Measurements from ENCODE around the gene COASY.
A peak's percentile ranks its signal among the peaks of the same experiment; 100 is the strongest.

The COASY gene

DNA sequence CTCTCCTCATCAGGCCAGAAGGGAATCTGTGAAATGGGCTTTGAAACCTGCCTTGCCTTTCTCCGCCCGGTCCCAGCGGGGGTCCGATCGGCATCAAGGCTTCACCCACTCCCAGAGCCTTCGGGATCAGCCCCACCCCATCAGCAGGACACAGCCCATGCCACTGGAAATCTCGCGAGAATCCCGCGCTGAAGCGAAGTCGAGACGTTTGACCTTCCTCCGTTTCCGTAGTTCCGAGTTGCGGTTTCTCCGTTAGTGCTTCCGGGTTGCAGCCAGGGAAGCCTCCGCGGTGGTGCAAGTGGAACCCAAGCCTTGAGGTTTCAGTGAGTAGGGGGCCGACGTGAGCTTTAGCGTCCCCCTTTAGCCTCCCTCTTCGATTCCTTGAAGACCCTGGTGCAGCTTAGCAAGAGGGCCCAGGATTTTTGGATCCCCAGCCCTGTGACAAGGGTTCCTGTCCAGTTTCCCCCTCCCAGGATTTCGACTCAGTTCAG lies at the start of gene COASY:
Gene COASY, plus strand, starts transcription at position 252 of the 491 bp plus-strand sequence. CDS start 475 bp downstream, outside the sequence.
- peak; percentile 98 for DNase-seq

DNA sequence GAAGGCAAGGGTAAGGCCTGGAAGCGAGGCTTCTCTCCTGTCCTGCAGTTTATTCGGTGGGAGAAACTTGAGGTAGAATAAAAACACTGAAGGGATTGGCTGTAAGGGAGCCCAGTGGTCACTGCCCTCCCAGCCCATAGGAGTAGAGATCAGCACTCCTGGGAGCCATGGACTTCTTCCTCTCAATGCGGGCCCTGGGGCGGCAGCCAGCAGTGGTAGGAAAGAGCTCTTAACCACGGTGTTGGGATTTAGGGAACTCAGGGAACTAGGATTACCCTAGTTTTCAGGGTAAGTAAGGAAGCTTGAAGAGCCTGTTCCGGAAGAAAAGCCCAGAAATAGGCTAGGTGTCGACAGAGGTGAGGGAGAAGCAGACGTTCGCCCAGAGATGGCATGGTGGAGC lies 49.7 kb upstream of the COASY start:
- DNase-seq = no peak

DNA sequence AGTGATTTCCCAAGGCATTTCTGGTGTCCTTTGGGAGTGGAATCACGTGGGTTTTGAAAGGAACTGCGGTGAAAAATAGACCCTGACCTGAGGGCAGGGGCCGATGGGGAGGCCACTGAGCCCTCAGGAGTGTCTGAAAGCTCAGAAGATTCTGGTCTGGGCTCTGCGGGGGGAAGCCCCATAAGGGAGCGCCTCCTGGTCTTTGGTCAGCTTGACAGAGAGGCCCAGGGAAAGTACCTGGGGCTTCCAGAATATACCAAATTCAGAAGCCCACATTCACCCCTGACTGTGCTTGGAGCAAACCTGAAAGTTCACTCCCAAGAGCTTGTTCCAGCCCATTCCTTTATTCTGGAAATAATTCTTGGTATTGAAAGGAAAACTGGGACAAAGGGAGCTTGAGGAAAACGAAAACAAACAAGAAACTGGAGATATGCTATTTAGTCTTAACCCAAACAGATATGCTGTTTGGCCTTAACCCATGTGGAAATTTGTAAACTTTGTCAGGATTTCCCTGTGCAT lies 49.2 kb upstream of the COASY start:
- DNase-seq = no peak

DNA sequence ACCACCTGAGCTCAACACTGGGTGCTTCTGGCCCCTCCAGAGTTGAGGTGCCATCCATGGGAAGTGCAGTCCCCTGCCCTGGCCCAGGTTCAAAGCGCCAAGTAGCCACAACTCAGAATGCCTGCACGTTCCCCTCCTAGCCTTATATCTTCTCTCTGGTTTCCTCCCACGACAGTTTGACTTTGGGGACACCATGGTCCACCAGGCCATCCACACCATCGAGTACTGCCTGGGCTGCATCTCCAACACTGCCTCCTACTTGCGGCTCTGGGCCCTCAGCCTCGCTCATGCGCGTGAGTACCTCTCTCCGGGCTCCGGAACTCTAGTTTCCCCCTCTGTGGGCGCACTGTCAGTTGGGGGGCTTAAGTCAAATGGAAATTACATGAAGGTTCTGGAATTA lies 48.3 kb upstream of the COASY start:
- no peak for DNase-seq

DNA sequence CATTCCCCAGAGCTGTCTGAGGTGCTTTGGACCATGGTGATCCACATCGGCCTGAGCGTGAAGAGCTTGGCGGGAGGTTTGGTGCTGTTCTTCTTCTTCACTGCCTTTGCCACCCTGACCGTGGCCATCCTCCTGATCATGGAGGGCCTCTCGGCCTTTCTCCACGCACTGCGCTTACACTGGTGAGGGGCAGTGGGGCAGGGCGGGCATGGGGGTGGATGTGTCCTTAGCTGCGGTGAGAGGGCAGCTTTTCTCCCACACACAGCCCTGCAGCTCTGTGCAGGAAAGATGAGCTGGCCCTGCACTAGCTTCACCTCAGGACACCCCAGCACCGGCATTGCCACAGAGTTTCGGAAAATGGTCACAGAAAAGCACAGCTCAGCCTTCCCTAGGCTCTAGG lies 47.7 kb upstream of the COASY start:
- no peak for DNase-seq

DNA sequence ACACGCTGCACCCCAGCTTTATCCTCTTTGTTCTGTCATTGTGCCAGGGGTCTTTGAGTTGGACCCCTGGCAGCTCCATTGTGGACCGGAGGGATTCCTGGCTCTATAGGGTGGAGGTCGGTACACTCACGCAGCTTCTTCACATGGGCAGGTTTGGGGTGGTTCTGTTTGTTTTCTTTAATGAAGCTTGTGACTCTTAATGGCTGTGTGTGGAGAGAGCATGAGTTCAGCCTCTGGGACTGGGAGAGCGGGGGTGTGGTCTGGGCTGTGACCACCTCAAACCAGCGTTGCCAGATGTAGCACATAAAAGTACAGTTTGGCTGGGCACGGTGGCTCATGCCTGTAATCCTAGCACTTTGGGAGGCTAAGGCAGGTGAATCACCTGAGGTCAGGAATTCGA lies 47.1 kb upstream of the COASY start:
- no peak for DNase-seq

DNA sequence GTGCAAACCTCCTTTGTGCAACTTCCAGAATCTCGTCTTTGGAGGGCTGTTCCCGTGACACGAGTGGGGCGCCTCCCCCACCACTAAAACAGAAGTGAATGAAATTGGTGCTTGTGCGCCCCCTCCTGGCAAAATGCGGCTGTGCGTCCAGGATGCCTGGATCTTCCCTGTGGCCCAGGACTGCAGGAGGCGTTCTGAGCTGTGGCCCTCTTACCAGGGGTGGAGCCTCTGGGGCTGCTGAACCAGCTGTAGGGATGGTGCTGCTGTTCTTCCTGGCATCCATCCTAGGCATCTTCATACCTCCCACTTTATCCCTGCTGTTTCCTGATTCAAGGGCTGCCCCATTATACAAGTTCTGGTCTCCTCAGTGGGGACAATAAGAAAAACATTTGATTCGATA lies 44.4 kb upstream of the COASY start:
- peak; percentile 95 for DNase-seq

DNA sequence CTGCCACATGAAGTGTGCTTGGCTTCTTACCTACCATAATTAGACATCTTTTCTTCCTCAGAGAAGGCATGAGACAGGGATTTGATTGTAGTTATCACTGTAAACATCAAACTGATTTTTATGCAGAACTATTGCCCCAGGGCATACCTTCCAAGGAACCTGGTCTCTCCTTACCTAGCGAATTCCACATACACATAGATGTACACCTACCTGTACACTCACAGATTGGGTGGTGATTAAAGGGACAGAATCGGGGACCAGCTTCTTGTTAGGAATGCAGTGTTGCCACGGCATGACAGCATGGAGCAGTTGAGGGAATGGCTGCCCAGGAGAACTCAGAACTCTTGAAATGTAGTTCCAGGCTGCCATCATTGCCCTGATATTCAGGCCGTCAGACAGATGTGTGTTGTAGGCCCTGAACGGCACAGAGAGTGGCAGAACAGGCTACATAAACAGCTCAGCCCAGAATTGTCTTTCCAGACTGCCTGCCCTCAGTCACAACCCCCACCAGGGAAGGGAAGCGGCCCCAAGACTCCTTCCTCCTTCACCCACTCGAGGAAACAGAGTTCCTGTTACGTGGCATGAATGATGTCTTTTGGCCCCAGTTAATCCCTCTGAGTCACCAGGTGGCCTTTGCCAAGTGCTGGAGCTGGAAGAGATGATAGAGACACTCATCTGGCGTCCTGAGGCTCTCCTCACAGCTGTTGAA lies 43.7 kb upstream of the COASY start:
- peak; percentile 98 for DNase-seq

DNA sequence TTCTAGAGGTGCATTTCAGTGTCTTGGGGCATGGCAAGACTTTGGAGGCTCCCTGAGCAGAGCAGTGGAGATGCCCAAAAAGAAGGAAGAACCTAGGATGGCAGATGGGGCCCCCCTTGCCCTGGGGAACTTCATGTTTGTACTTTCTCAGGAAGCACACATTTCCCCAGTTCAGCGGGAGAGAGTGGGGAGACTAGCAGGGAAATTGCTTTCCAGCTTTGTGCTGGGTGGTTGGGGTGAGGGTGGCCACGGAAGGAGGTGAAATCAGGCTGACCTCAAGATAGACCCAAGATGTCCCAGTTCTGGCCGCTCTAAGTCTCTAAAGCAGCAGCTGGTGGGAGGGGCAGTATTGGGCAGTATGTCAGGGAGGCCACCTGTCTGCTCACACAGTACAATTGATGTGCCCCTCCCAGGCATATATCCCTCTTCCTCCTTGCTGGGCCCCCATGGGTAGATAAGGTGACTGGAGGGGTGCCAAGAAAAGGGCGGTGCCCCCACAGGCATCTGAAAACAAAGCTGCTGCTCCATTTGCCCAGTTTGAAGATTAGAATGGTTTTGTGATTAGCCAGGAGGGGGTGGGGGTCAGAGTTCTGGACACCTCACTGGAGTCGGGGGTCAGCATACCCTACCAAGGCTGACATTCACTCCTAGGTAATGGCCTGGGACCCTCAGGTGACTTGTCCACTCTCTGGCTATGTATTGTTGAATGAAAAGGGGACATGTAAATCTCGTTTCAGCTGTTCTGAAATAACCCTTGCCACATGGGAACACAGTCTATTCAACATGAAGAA lies 43.0 kb upstream of the COASY start:
- DNase-seq = peak; percentile 58

DNA sequence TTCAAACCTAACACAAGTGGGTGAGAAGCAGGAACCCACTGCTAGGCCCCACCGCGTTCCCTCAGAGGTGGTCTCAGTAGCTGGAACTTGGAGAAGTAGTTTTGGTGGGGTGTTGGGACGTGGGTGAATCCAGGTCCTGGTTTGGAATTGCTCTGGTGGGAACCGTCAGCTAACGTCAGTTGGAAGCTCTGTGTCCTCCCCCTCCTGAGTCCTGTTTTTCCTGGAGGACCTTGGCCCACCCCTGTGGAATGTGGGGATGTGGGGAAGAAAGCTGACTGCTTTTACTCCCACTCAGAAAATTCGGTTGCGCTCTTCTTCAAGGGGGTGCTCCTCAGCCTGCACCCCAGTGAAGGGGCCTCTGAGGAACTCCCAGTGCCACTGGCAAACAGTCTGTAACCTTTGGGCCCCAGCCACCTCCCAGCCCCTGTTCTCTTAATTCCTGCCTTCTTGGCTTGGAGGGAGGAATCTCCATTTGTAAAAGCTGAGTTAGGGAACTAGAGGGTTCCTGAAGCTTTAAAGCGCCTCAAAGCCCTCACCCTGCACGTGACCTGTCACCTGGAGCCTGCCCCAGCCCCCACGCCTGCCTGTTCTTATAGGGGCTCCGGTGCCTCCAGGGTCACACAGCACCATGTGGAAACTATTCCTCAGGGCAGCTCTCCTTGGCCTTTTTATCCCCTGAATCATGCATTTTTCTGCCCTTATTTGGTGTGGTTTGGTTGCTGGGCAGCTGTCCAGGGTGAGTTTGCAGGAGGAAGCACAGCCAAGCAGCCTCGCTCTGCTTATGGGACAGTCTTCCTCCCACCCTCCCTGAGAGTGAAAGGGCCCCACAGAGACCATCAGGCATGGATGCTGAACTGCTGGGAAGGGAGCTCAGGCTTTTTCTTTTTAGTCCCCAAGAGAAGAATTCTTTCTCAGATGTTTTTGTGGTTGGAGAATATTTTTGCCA lies 42.1 kb upstream of the COASY start:
- peak; percentile 100 for DNase-seq

DNA sequence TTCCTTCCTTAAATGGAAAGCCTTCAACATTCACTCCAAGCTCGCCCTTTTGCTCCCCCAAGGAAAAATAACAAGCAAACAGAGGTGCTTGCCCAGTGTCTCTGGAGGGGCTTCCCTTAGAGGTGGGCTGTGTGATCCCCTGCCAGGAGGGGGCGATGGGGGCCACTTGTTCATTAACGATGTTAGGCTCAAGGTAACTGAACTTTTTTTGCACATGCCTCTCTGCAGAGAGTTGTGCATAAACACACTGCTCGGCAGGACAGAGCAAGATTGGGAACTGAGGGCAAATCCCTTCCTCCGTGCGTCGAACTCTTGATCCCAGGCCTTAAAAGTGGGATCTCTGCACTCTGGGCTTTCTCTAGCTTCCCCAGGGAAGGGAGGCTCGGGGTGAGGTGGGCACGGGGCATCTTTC lies 41.4 kb upstream of the COASY start:
- DNase-seq = no peak

DNA sequence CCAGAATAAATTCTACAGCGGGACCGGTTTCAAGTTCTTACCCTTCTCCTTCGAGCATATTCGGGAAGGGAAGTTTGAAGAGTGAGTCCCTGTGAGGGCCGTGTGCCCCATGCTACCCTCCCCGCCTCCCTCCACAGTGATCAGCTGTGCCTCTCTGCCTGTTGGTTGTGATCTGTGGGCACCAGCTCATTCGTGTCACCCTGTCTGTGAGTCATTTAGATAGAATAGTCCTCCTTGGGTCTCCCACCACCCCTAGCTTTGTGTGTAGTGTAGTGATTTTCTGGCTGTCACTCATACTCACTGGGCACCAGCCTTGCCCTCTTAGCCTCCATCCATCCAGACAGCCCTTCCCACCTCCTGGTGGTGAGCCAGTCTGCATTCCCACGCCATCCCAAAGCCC lies 40.9 kb upstream of the COASY start:
- peak; percentile 37 for DNase-seq

DNA sequence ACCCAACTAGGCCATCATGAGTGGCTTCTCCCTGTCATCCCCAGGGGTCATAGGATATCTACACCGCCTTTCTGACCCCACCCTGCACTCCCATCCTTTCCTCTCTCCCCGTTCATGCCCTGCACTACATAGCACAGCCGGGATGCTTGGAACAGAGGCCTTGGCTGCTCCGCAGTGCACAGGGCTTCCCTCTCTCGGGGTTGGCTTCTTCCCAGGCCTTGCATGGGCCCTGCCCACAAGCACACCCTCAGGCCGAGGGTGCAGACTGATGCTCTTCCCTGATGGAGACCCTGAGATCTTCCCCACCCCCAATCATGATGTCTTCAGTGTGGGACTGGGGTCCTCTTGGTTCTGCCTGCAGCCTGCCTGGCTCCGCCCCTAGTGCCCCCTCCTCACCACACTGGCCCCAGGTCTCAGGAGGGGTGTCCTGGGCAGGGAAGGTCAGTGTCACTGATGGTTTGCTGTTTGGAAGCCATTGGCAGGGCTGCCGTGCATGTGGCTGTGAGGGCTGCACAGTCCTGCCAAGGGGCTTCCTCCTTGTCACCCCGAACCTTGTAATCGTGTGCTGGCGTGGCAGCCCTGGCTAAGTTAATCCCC lies 40.2 kb upstream of the COASY start:
- no peak for DNase-seq

DNA sequence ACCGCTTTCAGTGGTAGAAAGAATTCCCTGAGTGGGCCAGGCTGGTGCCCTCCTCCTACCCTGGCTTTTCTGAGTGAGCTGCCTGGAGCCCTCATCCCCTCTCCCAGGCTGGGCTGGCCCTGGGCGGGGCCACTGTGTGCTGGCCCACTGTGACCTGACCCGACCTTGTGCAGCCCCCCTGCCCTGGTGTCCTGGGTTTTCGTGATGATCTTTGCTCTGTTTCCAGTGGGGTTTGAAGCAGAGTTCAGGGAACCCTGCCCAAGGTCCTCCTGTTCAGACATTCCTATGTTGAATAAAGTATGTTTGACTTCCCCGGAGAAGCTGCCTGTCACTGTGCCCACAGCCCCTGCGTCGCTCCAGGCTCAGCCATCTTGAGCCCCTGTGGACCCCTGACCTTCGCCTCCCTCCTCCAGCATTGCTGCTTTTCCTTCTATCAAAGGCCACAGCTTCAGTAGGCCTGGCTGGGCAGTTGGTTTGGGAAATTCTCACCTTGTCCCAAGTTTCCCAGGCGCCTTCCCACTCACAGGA lies 39.6 kb upstream of the COASY start:
- DNase-seq = no peak

DNA sequence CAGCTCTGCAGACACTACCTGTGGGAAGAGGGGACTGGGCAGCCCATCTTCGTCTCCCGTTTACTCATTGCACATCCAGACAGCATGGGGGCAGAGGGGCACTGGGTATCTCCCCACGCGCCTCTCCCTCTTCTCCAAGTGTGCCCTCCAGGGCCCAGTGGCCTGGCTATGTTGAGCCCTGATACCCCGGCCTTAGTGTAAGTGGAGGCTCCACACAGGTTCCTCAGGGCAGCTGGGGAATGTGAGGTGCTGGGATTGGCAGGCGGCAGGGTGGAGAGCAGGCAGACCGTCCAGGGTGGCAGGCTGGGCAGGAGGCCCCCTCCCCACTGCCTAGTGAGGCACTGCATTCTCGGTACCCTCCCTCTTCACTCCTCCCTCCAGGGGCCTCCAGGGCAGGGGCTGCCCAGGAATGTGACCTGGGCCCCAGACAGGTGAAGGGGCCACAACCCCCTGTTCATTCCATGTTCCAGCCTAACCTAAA lies 39.1 kb upstream of the COASY start:
- DNase-seq = no peak

DNA sequence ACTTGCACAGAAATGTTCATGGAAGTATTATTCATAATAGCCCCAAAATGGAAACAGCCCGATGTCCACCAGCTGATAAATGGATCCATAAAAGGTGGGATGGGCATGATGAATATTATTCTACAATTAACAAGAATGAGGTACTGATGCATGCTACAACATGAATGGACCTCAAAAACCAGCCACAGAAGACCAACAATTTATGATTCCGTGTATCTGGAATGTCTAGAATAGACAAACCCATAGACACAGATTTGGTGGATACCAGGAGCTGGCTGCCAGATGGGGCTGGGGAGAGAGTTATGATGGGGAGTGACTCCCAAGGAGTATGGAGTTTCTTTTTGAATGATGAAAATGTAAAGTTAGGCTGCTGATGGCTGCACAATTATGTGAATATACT lies 36.7 kb upstream of the COASY start:
- peak; percentile 81 for DNase-seq

DNA sequence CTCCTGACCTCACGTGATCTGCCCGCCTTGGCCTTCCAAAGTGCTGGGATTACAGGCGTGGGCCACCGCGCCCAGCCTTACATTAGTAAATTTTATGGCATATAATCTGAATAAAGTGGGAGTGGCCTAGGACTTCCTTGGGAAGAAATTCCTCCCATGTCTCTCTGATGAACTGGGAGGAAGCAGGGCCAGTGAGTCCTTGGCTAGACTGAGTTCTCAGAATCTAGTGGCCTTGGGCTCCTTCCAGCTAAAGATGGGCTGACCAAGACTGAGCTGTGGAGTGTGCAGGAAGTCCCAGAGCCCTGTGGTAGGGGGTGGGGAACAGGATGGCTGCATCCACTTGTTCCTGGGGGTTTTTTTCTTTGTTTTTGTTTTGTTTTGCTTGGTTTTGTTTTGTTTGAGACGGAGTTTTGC lies 35.9 kb upstream of the COASY start:
- peak; percentile 81 for DNase-seq

DNA sequence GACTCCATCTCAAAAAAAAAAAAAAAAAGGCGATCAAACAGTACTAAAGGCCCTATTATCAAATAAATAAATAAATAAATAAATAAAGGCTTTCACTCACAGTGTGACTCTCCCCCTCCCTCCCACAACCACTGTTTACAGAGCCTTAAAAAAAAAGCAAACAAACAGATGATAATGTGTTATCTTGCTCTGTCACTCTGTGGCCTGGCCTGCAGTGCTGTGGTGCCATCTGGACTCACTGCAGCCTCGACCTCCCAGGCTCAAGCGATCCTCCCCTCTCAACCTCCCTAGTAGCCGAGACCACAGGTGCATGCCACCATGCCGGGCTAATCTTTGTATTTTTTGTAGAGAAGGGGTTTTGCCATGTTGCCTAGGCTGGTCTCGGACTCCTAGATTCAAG lies 34.0 kb upstream of the COASY start:
- no peak for DNase-seq

DNA sequence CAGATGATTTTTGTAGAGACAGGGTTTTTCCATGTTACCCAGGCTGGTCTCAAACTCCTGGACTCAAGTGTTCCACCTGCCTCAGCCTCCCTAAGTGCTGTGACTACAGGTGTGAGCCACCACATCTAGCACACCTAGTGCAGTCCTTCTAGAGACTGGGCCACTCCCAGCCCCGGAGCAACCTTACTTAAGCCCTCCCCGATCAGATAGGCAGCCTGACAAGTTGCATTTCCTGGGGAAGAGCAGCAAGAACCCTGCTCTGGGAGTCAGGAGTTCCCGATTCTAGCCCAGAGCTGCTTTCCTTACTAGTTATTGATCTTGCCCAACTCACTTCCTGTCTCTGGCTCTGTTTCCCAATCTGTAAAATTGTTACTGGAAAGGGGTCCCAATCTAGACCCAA lies 32.9 kb upstream of the COASY start:
- no peak for DNase-seq

DNA sequence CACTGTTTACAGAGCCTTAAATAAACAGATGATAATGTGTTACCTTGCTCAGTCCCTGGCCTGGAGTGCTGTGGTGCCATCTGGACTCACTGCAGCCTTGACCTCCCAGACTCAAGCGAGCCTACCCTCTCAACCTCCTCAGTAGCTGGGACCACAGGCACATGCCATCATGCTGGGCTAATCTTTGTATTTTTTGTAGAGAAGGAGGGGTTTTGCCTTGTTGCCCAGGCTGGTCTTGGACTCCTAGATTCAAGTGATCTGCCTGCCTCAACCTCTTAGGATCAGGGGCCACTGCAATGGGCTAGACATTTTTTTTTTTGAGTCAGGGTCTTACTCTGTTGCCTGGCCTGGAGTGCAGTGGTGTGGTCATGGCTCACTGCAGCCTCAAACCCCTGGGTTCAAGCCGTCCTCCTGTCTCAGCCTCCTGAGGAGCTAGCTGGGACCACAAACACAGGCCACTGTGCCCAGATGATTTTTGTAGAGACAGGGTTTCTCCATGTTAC lies 30.9 kb upstream of the COASY start:
- no peak for DNase-seq

DNA sequence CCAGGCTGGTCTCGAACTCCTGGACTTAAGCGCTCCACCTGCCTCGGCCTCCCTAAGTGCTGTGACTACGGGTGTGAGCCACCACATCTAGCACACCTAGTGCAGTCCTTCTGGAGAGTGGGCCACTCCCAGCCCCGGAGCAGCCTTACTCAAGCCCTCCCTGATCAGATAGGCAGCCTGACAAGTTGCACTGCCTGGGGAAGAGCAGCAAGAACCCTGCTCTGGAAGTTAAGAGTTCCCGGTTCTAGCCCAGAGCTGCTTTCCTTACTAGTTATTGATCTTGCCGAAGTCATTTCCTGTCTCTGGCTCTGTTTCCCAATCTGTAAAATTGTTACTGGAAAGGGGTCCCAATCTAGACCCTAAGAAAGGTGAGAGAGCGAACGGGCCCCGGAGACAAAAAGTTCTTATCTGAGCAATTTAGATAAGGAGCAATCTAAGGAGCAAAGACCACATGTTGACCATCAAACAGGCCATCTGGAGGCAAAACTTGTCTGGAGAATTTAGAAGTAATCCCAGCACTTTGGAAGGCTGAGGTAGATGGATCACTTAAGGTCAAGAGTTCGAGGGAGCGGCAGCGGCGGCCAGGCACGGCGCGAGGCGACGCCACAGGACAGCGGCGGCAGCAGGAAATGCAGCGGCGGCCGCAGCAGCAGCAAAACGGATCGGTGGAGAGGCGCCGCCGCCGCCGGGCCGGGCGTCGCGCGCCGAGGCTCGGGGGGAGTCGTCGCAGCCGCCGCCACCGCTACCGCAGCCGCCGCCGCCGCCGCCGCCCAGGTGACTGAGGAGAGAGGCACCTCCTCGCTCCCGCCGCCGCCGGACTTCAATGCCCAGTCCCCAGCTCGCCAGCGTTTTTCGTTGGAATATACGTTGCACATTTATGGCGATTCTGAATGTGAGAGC lies 30.2 kb upstream of the COASY start:
- DNase-seq = peak; percentile 59
